Type B pancreatic cell (in vitro differentiated cells): ENCODE data around the gene ZNF280A. TPM values are rescaled to one million over a fixed set of nuclear protein-coding genes. Genes with fewer than 3 reads are reported as not detected.
A peak's percentile ranks its signal among the peaks of the same experiment; 100 is the strongest.

Experiments
- DNase-seq: peaks from one replicate; pipeline ENCODE4 v3.0.0; 2021; ENCODE audit warnings: mixed read lengths; ENCODE audit not compliant: unreplicated experiment; ENCODE audit errors: extremely low spot score
- H3K27ac Mint-ChIP-seq: 2 replicates; pipeline ENCODE4 v1.8.0; 2021; ENCODE audit warnings: mild to moderate bottlenecking, mixed read lengths
- H3K27me3 Mint-ChIP-seq: 2 replicates; pipeline ENCODE4 v1.8.0; 2021; ENCODE audit warnings: mixed read lengths
- H3K36me3 Mint-ChIP-seq: 2 replicates; pipeline ENCODE4 v1.8.0; 2021; ENCODE audit warnings: mixed read lengths
- H3K4me1 Mint-ChIP-seq: one replicate; pipeline ENCODE4 v1.8.0; 2021; ENCODE audit warnings: mixed read lengths; ENCODE audit not compliant: unreplicated experiment
- H3K4me3 Mint-ChIP-seq: 2 replicates; pipeline ENCODE4 v1.8.0; 2021; ENCODE audit warnings: mild to moderate bottlenecking, mixed read lengths
- H3K9me3 Mint-ChIP-seq: 2 replicates; pipeline ENCODE4 v1.8.0; 2021; ENCODE audit warnings: mixed read lengths
- CTCF ChIP-seq: fragments of 200-600 bp; sonication (generic); conservative IDR thresholded peaks from 2 replicates; pipeline ENCODE4 v1.5.0; 2021; ENCODE audit warnings: antibody characterized with exemption, mild to moderate bottlenecking
- total RNA-seq: library from RNA; stranded (reverse); gene quantifications from 2 replicates; pipeline ENCODE4 v1.2.1, GENCODE V29; 2021; ENCODE audit warnings: low replicate concordance

The ZNF280A gene
- total RNA-seq, 1 donor from 2014 or later: not detected

DNA sequence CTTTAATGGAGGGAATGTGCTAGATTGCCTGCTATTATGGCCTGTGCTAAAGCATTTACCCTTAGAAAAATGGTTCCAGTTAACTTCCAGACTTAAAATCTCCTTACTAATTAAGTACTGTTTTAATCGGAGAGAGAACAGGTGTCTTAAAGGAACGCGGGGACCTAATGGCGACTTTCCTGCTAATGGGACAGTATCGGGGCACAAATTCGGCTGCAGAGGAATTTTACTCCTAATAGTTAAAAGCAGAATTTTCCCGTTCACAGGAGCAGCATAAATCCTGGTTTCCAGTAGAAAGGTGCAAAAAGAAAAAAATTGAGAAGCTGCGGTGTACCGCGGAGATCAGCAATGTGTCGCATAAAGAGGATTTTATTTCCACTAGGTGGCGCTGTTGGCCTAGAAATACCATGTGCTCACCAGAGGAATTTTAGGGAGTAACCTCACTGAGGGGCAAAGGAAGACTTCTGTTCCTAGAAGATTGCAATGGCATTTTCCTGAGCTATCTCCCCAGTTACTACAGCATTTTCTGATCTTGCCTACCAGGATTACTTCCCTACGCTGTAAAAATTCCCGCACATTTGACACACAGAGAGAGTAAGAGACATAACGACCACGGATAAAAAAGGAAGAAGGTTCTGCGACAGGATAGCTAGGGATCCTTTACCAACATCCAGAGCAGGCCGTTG lies 56.1 kb downstream of the ZNF280A start:
- Mint-ChIP-seq H3K27me3 (peaks cover 59% of the 10 kb centered on the region), H3K4me1 (no peaks in the 10 kb centered on the region), H3K27ac (no peak overlapping the region), H3K9me3 (no peaks in the 10 kb centered on the region), H3K36me3 (no peaks in the 10 kb centered on the region), H3K4me3 (no peak overlapping the region)
- DNase-seq: no peak
- TF ChIP-seq CTCF: peak; percentile 91

Other genes starting within 250 kb of the ZNF280A start
- gene ZNF280B, start 11.5 kb downstream of the ZNF280A start, total RNA-seq: 1.1 and 5.0 TPM in 2 replicates
- gene PRAME, start 39.0 kb upstream of the ZNF280A start, total RNA-seq: 0.10 TPM in 1 of 2 replicates, not detected in the other
- gene GGTLC2, start 124.3 kb upstream of the ZNF280A start, total RNA-seq: not detected in 2 replicates